ENCODE results near the gene C5orf63. TPM values are rescaled to one million over a fixed set of nuclear protein-coding genes. Genes with fewer than 3 reads are reported as not detected.
A peak's percentile ranks its signal among the peaks of the same experiment; 100 is the strongest.
"Not testable (repeated sequence)": the region's sequence is repeated elsewhere in the genome, so short reads cannot be mapped to it uniquely, and the experiment has no call there.

Gene C5orf63
- total RNA-seq, 1 donor from 2014 or later, result 7.7 TPM

DNA sequence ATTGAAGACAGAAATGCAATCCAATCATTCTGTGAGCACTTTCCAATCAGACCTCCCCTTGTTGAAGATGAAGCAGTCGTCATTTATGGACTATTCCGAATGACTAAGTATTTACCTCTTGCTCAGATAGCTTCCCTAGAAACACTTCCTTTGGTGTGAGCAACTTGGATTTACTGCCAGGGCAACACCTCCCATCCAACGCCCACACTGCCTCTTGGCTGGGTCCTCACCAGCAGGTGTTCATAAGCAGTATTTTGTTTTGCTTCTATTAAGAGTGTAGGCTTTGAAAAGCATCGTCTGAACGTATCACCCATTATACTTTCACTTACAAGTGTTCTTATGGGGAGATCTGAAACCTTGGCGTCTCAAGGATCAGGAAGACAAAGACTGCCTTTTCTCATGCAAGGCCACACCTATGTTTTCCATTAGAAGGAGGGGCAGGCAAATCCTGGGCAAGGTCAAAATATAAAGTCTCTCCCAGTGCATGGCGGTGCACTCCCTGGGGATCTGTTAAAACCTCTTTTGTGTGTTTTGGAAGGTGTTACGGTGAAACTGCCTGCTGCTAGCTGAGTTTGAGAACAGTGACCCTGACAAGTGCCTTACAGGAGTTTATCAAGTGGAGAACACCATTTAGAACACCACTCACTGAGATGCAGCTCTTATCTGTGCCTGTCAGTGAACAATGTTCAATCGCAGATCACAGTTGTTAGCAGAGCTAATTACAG lies 32.3 kb downstream of the C5orf63 start:
- DNase-seq (ENCODE audit: low spot score in 2 of 2) (no peak), FAIRE-seq (no peak)

DNA sequence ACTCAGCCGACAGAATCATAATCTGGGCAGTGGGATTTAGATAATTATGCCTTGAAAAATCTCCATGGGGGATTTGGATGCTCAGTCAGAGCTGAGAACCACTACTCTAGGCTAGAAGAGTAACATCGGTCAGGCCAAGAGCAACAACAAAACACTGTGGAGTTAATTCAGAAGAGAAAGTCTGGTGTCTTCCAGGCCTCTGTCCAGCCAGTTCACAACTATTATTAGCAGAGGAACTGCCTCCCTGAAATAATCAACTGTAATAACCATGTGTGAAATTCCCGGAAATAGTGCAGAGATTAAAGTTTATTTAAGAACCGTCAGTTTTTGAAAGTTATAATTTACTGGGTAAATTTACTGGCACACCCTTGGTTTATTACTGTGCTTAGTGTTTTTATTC lies 34.8 kb downstream of the C5orf63 start:
- no peak for FAIRE-seq
- DNase-seq (ENCODE audit: low spot score in 2 of 2), result no peak

DNA sequence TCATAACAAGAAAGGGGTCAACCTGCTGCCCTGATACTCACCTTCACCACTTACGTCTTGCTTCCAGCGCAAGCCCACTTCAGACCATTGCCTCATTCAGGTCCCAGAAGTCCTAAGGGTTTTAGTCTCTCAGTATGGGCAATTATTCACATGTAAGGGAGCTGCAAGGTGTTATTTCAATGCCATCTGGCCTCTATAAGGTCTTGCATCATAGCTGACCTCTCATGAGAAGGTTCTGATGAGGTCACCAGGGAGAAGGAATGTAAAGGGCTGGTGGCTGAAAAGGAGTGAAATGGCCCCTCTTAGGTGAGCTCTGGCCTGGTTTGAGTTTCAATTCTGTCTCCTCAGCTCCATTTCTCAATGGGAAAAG lies 41.5 kb downstream of the C5orf63 start:
- no peak for FAIRE-seq
- no peak for DNase-seq (ENCODE audit: low spot score in 2 of 2)

DNA sequence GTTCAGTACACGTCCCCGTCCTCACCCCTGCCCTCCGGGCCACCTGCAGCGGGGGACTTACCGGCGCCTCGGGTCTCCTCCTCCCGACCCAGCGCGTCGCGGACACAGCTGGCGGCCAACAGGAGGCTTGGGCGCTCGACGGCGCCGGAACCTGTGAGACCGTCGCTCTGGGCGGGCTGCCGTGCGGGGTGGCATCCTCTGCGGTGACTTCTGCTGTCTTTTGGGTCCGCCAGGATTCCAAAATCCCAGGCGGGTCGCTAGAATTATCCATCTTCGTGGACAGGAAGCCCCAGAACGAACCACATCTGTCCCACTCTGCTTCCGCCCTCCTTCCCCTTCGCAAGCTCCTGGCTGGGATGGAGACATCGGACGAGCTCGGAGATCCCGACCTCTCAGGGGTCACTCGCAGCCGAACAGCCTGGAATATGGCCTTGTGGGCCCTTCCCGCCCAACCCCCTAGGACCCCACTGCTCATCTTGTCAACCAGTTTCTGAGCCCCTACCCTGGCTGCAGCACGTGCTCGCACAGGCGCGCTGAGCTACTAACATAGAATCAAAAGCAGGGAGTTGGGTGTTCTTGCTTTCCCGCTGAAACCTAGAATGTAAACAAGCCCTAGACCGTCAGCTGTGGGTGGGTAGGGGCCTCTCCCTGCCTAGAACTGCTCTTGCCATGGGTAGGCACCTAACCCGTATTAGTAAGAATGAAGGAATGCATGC lies 42.0 kb downstream of the C5orf63 start:
- no peak for FAIRE-seq
- no peak for DNase-seq (ENCODE audit: low spot score in 2 of 2)

DNA sequence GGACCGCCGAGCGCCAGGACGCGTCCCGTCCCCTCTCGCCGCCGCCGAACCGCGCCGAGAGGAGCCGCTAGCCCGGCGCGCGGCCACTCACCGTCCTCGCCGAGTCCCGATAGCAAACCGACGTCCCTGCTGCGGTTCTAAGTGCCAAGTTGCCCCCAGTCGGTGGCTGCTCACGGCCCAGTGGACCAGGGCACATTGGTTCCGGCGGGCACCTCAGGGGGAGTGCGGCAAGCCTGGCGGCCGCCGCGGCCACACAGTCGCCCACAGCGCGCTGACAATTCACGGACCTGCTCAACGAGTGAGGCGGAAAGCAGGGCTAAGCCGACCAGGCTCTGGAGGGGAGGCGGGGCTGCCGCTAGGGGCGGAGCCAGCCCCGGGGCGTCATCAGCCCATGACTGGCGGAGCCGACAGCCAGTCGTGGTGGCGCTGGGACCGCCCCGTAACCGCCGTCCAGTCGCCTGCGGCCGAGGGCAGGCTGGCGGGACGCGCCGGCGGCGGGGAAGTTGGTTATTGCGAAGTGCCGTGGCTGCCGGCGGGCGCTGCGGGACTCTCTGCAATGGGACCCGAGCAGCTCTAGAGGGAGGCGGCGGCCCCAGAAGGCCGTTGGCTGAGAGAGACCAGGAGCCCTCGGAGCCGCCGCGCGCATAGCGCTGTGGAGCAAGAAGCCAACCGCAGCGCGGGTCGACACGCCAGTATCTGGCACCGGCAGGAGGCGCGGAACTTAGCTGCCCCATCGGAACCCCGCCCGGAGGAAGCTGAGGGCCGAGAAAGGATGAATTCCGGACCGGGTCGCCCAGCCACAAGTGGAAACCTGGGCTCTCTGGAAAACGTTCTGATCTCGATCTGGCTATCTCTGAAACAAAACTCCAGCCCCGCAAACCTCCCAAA lies 42.8 kb downstream of the C5orf63 start, which contains the start of gene MARCHF3:
TSS of gene MARCHF3 (minus strand) at position 300 of the 888 bp plus-strand sequence. CDS start 112,387 bp downstream, outside the sequence.
- FAIRE-seq (no peak), DNase-seq (ENCODE audit: low spot score in 2 of 2) (peak; percentile 92 to 97)

DNA sequence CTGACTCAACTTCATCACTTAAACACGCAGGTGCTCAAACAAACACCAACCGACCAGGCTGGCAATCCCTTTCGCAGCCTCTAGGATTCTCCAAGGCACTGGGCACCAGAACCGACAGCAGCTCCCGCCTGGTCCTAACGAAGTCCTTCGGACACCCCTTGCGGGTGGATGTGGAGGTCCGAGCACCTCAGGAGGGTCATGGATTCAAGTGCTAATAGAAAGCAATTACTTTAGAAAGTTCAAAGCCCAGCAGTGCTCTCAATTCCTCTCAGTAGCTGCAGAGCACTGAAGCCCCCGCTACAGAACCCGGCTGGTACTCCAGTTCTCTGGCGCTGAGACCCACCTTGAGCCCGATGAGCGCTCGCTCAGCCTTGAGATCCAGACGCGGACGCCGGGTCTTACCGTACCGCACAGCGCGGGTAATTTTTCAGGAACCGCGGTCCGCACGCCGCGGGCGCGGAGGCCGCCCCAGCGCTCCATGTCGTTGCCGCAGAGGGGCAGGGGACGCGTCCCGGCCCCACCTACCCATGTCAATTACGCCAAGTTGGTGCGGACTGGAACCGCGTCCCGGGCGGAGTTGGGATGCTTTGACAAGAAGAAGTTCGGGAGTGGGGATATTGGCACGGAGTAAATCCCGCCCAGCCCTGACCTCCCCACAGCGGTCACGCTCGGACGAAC lies 43.6 kb downstream of the C5orf63 start:
- FAIRE-seq, result no peak

DNA sequence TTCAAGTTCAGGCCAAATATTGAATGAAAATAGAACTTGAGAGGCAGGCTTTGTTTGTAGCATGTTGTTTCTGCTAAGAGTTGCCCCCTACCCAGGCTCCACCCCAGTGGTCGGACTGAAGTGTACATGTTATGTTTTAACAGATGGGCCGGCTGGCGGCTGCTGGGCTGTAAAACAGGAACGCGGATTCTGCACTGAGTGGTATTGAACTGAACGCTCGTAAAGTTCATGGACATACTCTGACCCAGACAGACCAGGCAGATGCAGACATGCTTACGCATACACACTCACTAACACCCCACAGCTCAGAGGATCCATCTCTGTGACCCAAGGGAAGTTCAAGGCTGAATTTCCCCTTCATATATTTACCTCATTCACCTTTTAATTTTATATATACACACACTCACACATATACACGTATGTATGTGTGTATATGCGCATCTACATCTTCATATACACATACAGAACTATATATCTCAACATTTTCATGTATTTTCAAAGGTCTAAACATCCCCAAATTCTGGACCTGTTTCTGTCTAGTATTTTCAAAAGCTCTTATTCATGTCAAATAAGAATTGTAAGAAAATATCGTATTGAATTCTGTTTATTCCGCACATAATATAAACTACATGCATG lies 44.4 kb downstream of the C5orf63 start:
- DNase-seq (ENCODE audit: low spot score in 2 of 2) (no peak), FAIRE-seq (no peak)

More for the DNA sequence above, 43.6 kb downstream of the C5orf63 start:
- DNase-seq (ENCODE audit: low spot score in 2 of 2), result no peak

DNA sequence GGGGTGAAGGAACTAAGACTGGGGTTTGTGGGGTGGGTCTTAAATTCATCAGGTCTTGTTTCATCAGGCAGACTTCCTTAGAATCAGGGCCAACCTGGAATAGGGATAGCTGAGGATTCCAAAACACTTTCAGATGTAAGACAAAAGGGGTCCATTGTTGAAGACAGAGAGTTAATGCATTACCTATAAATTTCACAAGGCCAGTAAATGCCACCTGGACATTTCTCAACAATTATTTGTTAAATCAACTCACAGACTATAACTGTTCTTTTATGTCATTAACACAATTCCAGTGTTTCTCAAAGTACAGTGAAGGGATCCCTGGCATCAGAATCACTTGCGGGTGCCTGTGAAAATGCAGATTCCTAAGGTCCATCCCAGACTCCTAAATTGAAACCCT lies 45.8 kb downstream of the C5orf63 start:
- FAIRE-seq, result no peak
- no peak for DNase-seq (ENCODE audit: low spot score in 2 of 2)

DNA sequence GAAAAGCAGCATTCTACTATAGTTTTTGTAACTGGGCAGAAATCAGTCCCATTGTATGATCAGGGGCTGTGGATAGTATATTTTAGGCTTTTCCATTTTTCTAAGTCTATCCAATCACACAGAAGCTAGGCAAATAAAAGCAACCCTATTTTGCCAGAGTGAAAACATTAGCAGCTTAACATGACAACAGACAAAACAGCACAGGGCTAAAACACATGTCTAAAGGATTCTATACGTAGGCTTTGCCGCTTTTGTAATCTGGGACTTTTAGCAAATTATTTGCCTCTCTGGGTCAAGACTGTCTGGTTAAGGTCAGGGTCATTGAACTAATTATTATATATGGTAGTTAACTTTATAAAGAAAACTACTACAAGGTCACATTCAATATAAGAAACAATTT lies 47.1 kb downstream of the C5orf63 start:
- DNase-seq (ENCODE audit: low spot score in 2 of 2) (no peak), FAIRE-seq (no peak)

DNA sequence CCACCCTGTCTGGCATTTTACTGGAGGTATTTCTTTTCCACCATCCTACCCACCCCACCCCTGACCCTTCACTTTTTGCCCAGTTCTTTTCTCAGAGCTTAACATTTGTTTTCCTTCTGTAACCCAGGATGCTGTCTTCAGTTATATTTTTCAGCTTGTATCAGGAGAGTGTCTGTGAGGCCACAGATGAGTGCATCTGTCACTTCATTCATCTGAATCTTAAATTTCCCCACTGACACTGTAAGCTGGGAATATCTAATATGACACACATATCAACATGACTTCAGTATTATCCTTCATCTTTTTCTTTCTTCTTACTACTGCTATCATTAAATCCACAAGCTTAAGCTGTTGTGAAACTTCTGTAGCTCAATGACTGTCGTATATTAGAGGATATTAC lies 47.8 kb downstream of the C5orf63 start:
- DNase-seq (ENCODE audit: low spot score in 2 of 2) (no peak), FAIRE-seq (no peak)

DNA sequence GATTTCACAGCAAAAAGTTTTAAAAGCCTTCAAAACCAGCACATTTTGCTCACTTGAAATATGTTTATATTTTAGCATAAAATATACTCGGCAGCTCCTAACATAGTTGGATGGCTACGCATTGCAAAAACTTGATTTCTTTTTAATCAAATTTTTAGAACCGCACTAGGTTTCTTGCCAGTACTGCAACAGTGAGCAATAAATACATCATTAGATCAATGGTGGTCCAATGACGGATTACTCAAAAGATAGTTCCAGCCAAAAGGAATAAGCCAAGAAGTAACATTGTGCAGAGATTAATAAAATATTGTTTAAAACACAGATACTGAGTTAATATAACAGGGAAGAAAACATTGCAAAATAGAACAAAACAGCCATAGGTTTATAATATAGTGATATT lies 48.5 kb downstream of the C5orf63 start:
- FAIRE-seq, result no peak
- DNase-seq (ENCODE audit: low spot score in 2 of 2), result no peak

DNA sequence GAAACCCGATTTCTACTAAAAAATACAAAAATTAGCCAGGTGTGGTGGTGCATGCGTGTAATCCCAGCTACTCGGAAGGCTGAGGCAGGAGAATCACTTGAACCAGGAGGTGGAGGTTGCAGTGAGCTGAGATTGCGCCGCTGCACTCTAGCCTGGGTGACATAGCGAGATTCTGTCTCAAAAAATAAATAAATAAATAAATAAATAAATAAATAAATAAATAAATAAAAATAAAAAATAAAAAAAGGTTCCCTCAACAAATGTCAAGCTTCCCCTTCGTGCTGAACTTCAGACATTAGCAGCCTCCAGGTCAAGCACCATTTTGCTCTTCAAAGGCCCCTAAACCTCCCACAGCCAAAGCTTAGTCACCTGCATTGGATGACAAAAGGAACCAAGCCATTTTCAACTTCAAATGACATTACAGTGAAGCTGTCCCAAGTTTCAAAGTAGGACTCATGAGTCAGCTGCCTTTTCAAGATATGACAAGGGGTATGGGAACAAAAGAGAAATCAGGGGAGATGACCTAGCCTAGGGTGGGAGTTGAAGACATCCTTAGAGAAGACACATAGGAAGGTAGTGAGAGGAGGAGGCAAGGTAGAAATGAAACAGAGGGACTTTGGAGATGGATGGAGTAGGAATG lies 49.6 kb downstream of the C5orf63 start:
- not testable (repeated sequence) for FAIRE-seq; DNase-seq (ENCODE audit: low spot score in 2 of 2)

DNA sequence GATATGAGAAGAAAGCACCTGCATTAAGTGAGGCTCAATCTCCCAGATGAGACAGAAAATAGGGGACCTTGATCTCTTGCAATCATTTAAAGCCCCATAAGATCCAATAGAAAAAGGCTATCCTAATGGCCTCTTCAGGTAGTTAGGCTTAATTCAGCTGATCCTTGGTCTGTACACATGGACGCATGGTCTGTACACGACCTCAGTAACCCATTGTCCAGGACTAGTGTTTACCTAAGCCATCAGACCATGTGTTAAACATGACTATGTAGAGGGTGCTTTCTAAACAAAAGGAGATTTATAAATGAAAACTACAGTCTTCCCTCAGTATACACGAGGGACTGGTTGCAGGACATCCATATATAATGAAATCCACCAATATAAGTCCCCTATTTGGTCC lies 50.5 kb downstream of the C5orf63 start:
- DNase-seq (ENCODE audit: low spot score in 2 of 2), result no peak
- FAIRE-seq, result no peak

DNA sequence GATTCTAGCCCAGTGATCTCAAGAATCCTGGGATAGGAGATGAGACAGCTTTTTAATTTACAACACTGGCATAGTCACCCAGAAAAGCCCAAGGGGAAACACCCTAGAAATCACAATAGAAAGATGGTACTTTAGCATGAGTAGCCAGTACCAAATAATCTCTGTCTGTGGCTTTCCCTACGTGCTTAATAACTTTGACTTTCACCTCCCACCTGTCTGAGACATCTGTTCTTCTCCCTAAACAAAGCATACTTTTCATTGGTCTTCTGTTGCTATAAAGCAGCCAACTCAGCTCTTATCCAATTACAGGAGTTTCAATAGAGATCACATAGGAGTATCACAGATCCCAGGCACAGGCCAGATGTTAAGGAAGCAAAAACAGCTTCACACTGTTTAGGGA lies 53.4 kb downstream of the C5orf63 start:
- FAIRE-seq (no peak), DNase-seq (ENCODE audit: low spot score in 2 of 2) (no peak)

DNA sequence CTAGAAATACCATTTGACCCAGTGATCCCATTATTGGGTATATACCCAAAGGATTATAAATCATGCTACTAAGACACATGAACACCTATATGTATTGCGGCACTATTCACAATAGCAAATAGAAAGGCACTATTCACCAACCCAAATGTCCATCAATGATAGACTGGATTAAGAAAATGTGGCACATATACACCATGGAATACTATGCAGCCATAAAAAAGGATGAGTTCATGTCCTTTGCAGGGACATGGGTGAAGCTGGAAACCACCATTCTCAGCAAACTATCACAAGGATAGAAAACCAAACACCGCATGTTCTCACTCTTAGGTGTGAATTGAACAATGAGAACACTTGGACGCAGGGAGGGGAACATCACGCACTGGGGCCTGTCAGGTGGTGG lies 56.6 kb downstream of the C5orf63 start:
- not testable (repeated sequence) for DNase-seq (ENCODE audit: low spot score in 2 of 2)

DNA sequence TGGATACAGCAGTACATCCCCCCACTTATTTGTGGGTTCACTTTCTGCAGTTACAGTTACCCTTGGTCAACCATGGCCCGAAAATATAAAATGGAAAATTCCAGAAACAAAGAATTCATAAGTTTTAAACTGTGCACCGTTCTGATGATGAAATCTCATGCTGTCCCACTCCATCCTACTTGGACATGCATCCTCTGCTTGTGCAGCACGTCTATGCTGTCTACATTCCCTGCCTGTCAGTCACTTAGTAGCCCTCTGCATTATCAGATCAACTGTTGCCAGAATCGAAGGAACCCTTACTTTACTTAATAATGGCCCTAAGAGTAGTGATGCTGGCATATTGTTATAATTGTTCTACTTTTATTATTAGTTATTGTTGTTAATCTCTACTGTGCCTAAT lies 57.6 kb downstream of the C5orf63 start:
- no peak for FAIRE-seq
- no peak for DNase-seq (ENCODE audit: low spot score in 2 of 2)

More for the DNA sequence above, 56.6 kb downstream of the C5orf63 start:
- not testable (repeated sequence) for FAIRE-seq

DNA sequence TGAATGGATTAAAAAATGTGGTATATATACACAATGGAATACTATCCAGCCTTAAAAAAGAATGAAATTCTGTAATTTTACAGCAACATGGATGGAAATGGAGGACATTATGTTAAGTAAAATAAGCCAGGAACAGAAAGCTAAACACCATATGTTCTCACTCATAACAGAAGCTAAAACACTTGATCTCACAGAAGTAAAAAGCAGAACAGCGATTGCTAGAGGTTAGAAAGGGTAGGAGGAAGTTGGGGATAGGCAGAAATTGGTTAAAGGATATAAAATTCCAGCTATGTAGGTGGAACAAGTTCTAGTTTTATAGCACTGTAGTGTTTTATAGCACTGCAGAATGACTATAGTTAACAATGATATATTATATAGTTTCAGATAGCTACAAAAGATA lies 58.7 kb downstream of the C5orf63 start:
- FAIRE-seq, result no peak

DNA sequence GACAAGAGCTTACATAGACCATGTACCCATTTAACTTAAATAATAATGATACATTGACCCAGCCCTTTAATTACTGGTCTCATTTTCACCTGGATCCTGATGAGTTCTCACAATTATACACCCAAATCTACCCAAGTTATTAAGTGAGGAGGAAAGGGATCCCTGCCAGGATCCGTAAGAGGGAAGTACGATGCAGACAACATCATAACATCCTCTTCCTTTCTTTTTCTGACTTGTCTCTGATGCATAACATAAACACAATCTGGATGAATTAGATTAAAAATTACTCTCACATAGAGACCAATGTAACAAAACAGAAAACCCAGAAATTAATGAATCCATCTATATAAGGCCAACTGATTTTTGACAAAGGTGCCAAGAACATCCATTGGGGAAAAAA lies 59.9 kb downstream of the C5orf63 start:
- DNase-seq (ENCODE audit: low spot score in 2 of 2) (no peak), FAIRE-seq (no peak)

More for the DNA sequence above, 58.7 kb downstream of the C5orf63 start:
- DNase-seq (ENCODE audit: low spot score in 2 of 2), result no peak

DNA sequence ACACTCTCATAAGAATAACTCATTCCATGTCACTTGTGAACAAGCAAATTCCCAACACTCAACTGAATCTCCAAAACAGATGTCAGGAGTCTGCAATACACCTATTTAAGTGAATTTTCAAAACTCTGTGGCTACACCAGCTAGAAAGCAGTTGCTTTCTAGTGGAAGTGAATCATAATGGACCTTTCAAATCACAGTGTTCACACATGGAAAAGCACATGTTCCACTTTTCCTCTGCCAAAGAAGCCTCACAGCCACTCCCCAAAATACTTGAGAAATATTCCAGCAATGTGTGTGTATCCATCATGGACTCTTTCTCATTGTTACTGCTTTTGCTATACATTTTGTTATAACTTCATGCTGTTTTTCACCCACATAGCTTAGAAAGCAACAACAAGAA lies 60.4 kb downstream of the C5orf63 start:
- DNase-seq (ENCODE audit: low spot score in 2 of 2), result no peak
- FAIRE-seq, result no peak
